SK-N-SH treated with all-trans-retinoic acid at 6 μM for 48 hours (cell line): ENCODE data around the gene BCAN.

Experiments
- ATAC-seq: fragments of 200-7000 bp; cut with Tn5 transposase; 3 replicates; pipeline ENCODE4 v1.9.1; 2020; ENCODE audit warnings: mild to moderate bottlenecking, moderate library complexity
- ARNTL ChIP-seq: fragments of 450-650 bp; formaldehyde crosslinking; IDR thresholded peaks from 2 replicates; pipeline ENCODE4 v1.5.0; 2020; ENCODE audit warnings: low read depth, mild to moderate bottlenecking, moderate library complexity, borderline replicate concordance
- BACH2 ChIP-seq: fragments of 250-450 bp; sonication (Bioruptor Pico); IDR thresholded peaks from 2 replicates; pipeline ENCODE4 v1.9.0; 2021; ENCODE audit warnings: mild to moderate bottlenecking, borderline replicate concordance
- CREB5 ChIP-seq: fragments of 250-450 bp; sonication (Bioruptor Pico); IDR thresholded peaks from 2 replicates; pipeline ENCODE4 v1.5.1; 2020; ENCODE audit warnings: low read depth, mild to moderate bottlenecking, moderate library complexity
- CSDC2 ChIP-seq: fragments of 250-450 bp; sonication (Bioruptor Pico); IDR thresholded peaks from 2 replicates; pipeline ENCODE4 v1.5.0; 2020; ENCODE audit warnings: mild to moderate bottlenecking, moderate library complexity
- CSRNP3 ChIP-seq: fragments of 250-450 bp; sonication (Bioruptor Pico); IDR thresholded peaks from 2 replicates; pipeline ENCODE4 v1.5.1; 2021; ENCODE audit warnings: mild to moderate bottlenecking, moderate library complexity
- ESRRG ChIP-seq: fragments of 250-450 bp; sonication (Bioruptor Pico); IDR thresholded peaks from 2 replicates; pipeline ENCODE4 v1.6.1; 2021; ENCODE audit warnings: mild to moderate bottlenecking
- OSR1 ChIP-seq: fragments of 250-450 bp; sonication (Bioruptor Pico); IDR thresholded peaks from 2 replicates; pipeline ENCODE4 v1.8.0; 2022; ENCODE audit warnings: moderate library complexity, mild to moderate bottlenecking, inconsistent platforms
- PATZ1 ChIP-seq: fragments of 250-450 bp; sonication (Bioruptor Pico); IDR thresholded peaks from 2 replicates; pipeline ENCODE4 v1.8.0; 2020; ENCODE audit warnings: mild to moderate bottlenecking, moderate library complexity, borderline replicate concordance
- POU6F1 ChIP-seq: fragments of 250-450 bp; sonication (Bioruptor Pico); IDR thresholded peaks from 2 replicates; pipeline ENCODE4 v1.8.0; 2021; ENCODE audit warnings: low read depth, mild to moderate bottlenecking, moderate library complexity, borderline replicate concordance
- PPARA ChIP-seq: fragments of 250-450 bp; sonication (Bioruptor Pico); IDR thresholded peaks from 2 replicates; pipeline ENCODE4 v1.5.0; 2020; ENCODE audit warnings: mild to moderate bottlenecking, borderline replicate concordance
- RARB ChIP-seq: fragments of 250-450 bp; sonication (Bioruptor Pico); IDR thresholded peaks from 2 replicates; pipeline ENCODE4 v1.8.0; 2021; ENCODE audit warnings: mild to moderate bottlenecking, moderate library complexity
- TCF4 ChIP-seq: fragments of 250-450 bp; sonication (Bioruptor Pico); IDR thresholded peaks from 2 replicates; pipeline ENCODE4 v1.8.0; 2021; ENCODE audit warnings: mild to moderate bottlenecking, moderate library complexity, borderline replicate concordance
- TOX ChIP-seq: fragments of 250-450 bp; sonication (Bioruptor Pico); IDR thresholded peaks from 2 replicates; pipeline ENCODE4 v1.8.0; 2021; ENCODE audit warnings: mild to moderate bottlenecking, moderate library complexity, borderline replicate concordance
- TSHZ2 ChIP-seq: fragments of 250-450 bp; sonication (Bioruptor Pico); IDR thresholded peaks from 2 replicates; pipeline ENCODE4 v1.5.0; 2020; ENCODE audit warnings: mild to moderate bottlenecking, moderate library complexity
- ZC3H10 ChIP-seq: fragments of 250-450 bp; sonication (Bioruptor Pico); IDR thresholded peaks from 2 replicates; pipeline ENCODE4 v1.5.1; 2021; ENCODE audit warnings: mild to moderate bottlenecking, moderate library complexity
- ZFP3 ChIP-seq: fragments of 250-450 bp; sonication (Bioruptor Pico); IDR thresholded peaks from 2 replicates; pipeline ENCODE4 v1.5.0; 2020; ENCODE audit warnings: mild to moderate bottlenecking, moderate library complexity
- ZNF565 ChIP-seq: fragments of 450-650 bp; formaldehyde crosslinking; conservative IDR thresholded peaks from 2 replicates; pipeline ENCODE4 v1.5.0; 2020; ENCODE audit warnings: low read depth, mild to moderate bottlenecking, moderate library complexity
- ZNF70 ChIP-seq: fragments of 450-650 bp; formaldehyde crosslinking; IDR thresholded peaks from 2 replicates; pipeline ENCODE4 v1.5.0; 2020; ENCODE audit warnings: mild to moderate bottlenecking, moderate library complexity
- ZNF8 ChIP-seq: fragments of 450-650 bp; formaldehyde crosslinking; IDR thresholded peaks from 2 replicates; pipeline ENCODE4 v1.5.0; 2020; ENCODE audit warnings: mild to moderate bottlenecking, moderate library complexity

BCAN gene

GRCh38 chr1:156692441-156692924 lies 50.6 kb downstream of the BCAN start:
- TF ChIP-seq TCF4 (CRISPR knock-in tag) (peak; percentile 31; the same call in 1 of the 2 replicates), TOX (CRISPR knock-in tag) (no peak), CREB5 (CRISPR knock-in tag) (no peak), PATZ1 (CRISPR knock-in tag) (no peak), BACH2 (CRISPR knock-in tag) (no peak), CSDC2 (CRISPR knock-in tag) (no peak), ZC3H10 (CRISPR knock-in tag) (no peak), OSR1 (CRISPR knock-in tag) (no peak), RARB (no peak), ZNF70 (CRISPR knock-in tag) (no peak), ZNF565 (CRISPR knock-in tag) (0 out of 2 replicates have a peak, but pooled peaks have one; percentile 6), ZFP3 (CRISPR knock-in tag) (no peak)
- no peak; the same call in 2 of the 3 replicates for ATAC-seq

GRCh38 chr1:156692925-156693847 lies 51.3 kb downstream of the BCAN start:
- no peak for ATAC-seq
- no peak for TF ChIP-seq POU6F1 (CRISPR knock-in tag)
- TF ChIP-seq ZNF8 (CRISPR knock-in tag), result no peak
- TF ChIP-seq TSHZ2, result no peak
- TF ChIP-seq ZFP3 (CRISPR knock-in tag), result no peak
- no peak for TF ChIP-seq CREB5 (CRISPR knock-in tag)
- TF ChIP-seq RARB, result no peak
- no peak for TF ChIP-seq ZNF70 (CRISPR knock-in tag)

- peak; percentile 43 for ATAC-seq
- TF ChIP-seq POU6F1 (CRISPR knock-in tag) (no peak), ESRRG (no peak), ZC3H10 (CRISPR knock-in tag) (no peak), PPARA (CRISPR knock-in tag) (no peak), ZNF8 (CRISPR knock-in tag) (no peak), CSRNP3 (CRISPR knock-in tag) (no peak), ZFP3 (CRISPR knock-in tag) (no peak), RARB (no peak), ARNTL (CRISPR knock-in tag) (no peak), ZNF565 (CRISPR knock-in tag) (no peak), CSDC2 (CRISPR knock-in tag) (no peak), TCF4 (CRISPR knock-in tag) (no peak)
These were observed 52.2 kb downstream of the BCAN start for GRCh38 chr1:156693848-156694689.
